Measurements from ENCODE around the gene NFKBIE. TPM values are rescaled to one million over a fixed set of nuclear protein-coding genes. Genes with fewer than 3 reads are reported as not detected.

The NFKBIE gene
- total and polyA plus RNA-seq, 9 of the 15 experiments (the other 6 are each of a cell fraction or from before 2014, with no cell fraction given) = 2.1 to 16.4 (median 11.7) TPM

DNA sequence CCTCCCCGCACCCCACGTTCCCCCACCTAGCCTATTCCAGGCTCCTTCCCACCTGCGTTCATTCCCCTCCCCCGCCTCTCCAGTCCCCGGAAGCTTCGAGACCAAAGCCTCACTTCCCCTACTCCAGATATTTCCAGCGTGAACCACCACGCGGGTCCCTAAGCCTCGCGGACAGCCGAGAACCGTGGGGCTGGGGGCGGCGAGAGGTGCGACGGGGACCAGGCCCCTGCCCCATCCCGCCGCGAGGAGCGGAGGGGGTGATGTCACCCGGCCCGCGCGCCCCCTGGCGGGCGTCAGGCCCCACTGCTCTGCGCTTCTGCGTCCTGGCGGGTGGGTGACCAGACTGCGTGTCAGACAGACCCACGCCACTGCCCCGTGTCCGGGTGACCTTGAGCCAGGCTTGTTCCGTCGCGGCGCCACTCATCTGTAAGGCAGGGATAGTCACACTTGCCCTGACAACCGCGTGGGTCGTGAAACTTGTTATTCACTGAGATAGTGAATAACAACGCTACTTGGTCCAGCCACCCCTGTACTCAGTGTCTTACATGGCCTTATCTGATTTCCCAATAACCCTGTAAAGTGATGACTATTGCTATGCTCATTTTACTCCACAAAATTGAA, 27.4 kb downstream of the NFKBIE start (continued):
- TF ChIP-seq ZNF584 (CRISPR knock-in tag; IDR thresholded peaks at IDR 0.05; ENCODE audit: low read depth) (no peak), ZKSCAN1 (IDR thresholded peaks at IDR 0.05; ENCODE audit: low read depth, low read length) (no peak; the same call in 1 of the 2 replicates), ZNF551 (CRISPR knock-in tag; IDR thresholded peaks at IDR 0.05) (no peak), ZNF707 (CRISPR knock-in tag; conservative IDR thresholded peaks at IDR 0.05) (no peak), SMC3 (conservative IDR thresholded peaks at IDR 0.05; ENCODE audit: insufficient read depth, low read depth, low read length) (peak; percentile 87), NONO (IDR thresholded peaks at IDR 0.05; ENCODE audit: low read depth in 2 of 2, low read length in 1 of 2) (peak in 1 of 2 experiments; percentile 81; a peak in 2 of 4 replicates), PRDM10 (IDR thresholded peaks at IDR 0.05; ENCODE audit: partially characterized antibody) (peak; percentile 82)
- TF ChIP-seq, protein P1, sequence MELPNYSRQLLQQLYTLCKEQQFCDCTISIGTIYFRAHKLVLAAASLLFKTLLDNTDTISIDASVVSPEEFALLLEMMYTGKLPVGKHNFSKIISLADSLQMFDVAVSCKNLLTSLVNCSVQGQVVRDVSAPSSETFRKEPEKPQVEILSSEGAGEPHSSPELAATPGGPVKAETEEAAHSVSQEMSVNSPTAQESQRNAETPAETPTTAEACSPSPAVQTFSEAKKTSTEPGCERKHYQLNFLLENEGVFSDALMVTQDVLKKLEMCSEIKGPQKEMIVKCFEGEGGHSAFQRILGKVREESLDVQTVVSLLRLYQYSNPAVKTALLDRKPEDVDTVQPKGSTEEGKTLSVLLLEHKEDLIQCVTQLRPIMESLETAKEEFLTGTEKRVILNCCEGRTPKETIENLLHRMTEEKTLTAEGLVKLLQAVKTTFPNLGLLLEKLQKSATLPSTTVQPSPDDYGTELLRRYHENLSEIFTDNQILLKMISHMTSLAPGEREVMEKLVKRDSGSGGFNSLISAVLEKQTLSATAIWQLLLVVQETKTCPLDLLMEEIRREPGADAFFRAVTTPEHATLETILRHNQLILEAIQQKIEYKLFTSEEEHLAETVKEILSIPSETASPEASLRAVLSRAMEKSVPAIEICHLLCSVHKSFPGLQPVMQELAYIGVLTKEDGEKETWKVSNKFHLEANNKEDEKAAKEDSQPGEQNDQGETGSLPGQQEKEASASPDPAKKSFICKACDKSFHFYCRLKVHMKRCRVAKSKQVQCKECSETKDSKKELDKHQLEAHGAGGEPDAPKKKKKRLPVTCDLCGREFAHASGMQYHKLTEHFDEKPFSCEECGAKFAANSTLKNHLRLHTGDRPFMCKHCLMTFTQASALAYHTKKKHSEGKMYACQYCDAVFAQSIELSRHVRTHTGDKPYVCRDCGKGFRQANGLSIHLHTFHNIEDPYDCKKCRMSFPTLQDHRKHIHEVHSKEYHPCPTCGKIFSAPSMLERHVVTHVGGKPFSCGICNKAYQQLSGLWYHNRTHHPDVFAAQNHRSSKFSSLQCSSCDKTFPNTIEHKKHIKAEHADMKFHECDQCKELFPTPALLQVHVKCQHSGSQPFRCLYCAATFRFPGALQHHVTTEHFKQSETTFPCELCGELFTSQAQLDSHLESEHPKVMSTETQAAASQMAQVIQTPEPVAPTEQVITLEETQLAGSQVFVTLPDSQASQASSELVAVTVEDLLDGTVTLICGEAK (IDR thresholded peaks at IDR 0.05) = 0 out of 2 replicates have a peak, but pooled peaks have one; percentile 20
- TF ChIP-seq, protein P1 (CRISPR knock-in tag; IDR thresholded peaks at IDR 0.05) = 0 out of 2 replicates have a peak, but pooled peaks have one; percentile 11
- TF ChIP-seq, protein P2, sequence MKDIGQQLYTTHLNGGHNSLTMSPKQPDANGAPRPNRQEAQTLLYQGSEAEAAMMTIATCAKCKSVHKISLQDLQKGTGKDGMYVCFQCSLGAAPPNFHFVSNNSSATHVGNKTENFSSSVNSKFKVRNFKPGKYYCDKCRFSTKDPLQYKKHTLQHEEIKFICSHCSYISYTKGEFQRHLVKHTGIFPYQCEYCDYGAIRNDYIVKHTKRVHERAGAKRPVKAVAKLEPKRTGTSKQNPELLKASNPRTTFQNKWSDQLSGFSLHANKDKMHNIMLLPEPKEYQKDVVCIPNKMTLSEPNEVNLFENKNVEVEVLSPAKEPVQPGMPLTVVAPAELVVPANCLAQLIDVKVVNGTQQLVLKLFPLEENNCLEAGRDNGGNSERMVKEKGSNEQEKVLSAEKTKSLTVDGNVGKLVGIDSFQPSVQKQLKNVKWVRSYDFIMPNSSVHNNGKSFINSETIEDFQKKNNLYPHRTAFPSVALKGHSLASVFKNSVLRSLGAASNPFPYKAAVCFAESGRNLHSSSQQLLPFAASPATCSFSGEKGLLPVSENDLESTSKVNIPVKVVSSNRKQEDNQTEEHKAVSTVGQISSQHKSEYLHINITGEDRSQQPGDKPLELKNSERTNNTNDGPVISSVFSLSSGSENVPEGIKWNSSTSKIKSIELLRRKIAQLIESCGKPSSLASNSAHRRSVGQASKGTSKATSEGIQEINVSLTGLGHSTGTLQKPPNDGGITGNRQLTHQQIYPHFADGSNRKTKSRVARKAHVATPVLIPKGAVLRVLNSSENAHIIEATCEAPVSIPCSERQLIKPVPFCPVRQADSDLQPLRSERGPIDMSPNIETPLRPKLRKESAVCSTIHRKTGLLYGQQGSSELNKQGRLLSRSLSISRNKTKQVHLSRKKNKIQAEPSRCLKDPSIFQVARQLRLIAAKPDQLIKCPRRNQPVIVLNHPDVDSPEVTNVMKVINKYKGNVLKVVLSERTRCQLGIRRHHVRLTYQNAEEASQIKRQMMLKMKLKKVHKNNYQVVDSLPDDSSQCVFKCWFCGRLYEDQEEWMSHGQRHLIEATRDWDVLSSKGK (CRISPR knock-in tag; IDR thresholded peaks at IDR 0.05) = no peak
